Gastrocnemius medialis (tissue), 4 donors: Measurements from ENCODE around the gene TRAK1. TPM values are rescaled to one million over a fixed set of nuclear protein-coding genes. Genes with fewer than 3 reads are reported as not detected.

ENCODE experiments used
- ATAC-seq, 2 donors: fragments of 150-250 bp; one replicate each; pipeline ENCODE4 v1.9.1; 2016
- DNase-seq, 2 donors: peaks; one replicate each; pipeline ENCODE4 v3.0.0-alpha.2; 2019
- H3K27ac ChIP-seq, 4 donors: fragments of 200-600 bp; sonication (generic); 1 replicate in 1 of 4; 2 replicates in 3 of 4; pipeline ENCODE4 v1.5.1; 2016 to 2018; ENCODE audit warnings: mild to moderate bottlenecking in 2 of 4, moderate library complexity in 1 of 4
- H3K27me3 ChIP-seq, 3 donors: fragments of 200-600 bp; sonication (generic) in 2 of 3; 1 replicate in 1 of 3; 2 replicates in 2 of 3; pipeline versions ENCODE4 v1.5.1 to v1.6.0; 2016 to 2019; ENCODE audit warnings: mild to moderate bottlenecking in 1 of 3, moderate library complexity in 1 of 3
- H3K36me3 ChIP-seq, 2 donors: fragments of 200-600 bp; sonication (generic) in 1 of 2; one replicate each; pipeline ENCODE4 v1.5.1; 2017 to 2018
- H3K4me1 ChIP-seq, 2 donors: fragments of 200-600 bp; sonication (generic) in 1 of 2; one replicate each; pipeline ENCODE4 v1.5.1; 2016 to 2017; ENCODE audit warnings: mild to moderate bottlenecking in 2 of 2
- H3K4me3 ChIP-seq, 4 donors: fragments of 200-600 bp; sonication (generic) in 3 of 4; 1 replicate in 1 of 4; 2 replicates in 3 of 4; pipeline ENCODE4 v1.5.1; 2016 to 2019; ENCODE audit warnings: mild to moderate bottlenecking in 2 of 4
- H3K9me3 ChIP-seq, 3 donors: fragments of 200-600 bp; sonication (generic) in 2 of 3; 1 replicate in 1 of 3; 2 replicates in 2 of 3; pipeline ENCODE4 v1.5.1; 2016 to 2019
- POLR2A ChIP-seq, 2 donors: fragments of 450-650 bp; IDR thresholded peaks; one replicate each; pipeline ENCODE4 v1.6.1; 2017; ENCODE audit warnings: antibody characterized with exemption in 2 of 2, mild to moderate bottlenecking in 2 of 2, moderate library complexity in 2 of 2
- in situ Hi-C, 4 donors: fragments of 200-750 bp; cut with MboI; loops; one replicate each; pipeline versions ENCODE4 v1.15.0 to v1.8.0; 2017; ENCODE audit warnings: low sequenced_read_pairs in 4 of 4
- intact Hi-C: fragments of 100-400 bp; cut with DNase I; formaldehyde crosslinking; loops from one replicate; pipeline ENCODE4 v1.15.1; 2023; ENCODE audit warnings: low total_unique reads
- total RNA-seq, 4 donors: library from RNA; depleted of rRNA; stranded (reverse); fragments of >200 nt; gene quantifications; one replicate each; pipeline versions ENCODE4 v1.1.0 to v1.2.3, GENCODE V29; 2016
- TF ChIP-seq, protein P1 (sequence below), 5 experiments: fragments of 450-650 bp in 3 of 5; fragments of 200-600 bp in 2 of 5; sonication (generic) in 2 of 5; IDR thresholded peaks in 4 of 5; conservative IDR thresholded peaks in 1 of 5; 1 replicate in 4 of 5; 2 replicates in 1 of 5; pipeline ENCODE4 v1.5.1; 2016 to 2019; ENCODE audit warnings: antibody characterized with exemption in 5 of 5, mild to moderate bottlenecking in 3 of 5, moderate library complexity in 3 of 5

TRAK1 gene
- total RNA-seq, 4 donors from 2014 or later, result 59.5 to 109 (median 98.6) TPM

DNA sequence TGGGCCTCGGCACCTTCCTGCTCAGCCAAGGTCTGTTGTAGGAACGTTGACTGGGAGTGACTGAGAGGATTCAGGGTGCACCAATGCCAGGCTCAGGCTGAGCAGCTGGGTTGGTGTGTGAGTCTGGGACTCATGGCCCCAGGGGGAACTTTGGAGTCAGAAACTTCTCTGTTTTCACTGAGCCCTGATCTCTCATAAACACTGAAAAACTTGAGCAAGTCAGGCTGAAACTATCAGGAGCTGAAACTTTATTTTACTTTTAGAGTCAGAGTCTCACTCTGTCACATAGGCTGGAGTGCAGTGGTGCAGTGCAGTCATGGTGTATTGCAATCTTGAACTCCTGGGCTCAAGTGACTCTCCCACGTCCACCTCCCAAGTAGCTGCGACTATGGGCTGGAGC, 3.0 kb downstream of the TRAK1 start:
- ATAC-seq (no peak), DNase-seq (no peak)
- H3K27ac ChIP-seq, result peak overlapping the region; percentile 50 to 77 (median 64)
- H3K9me3 ChIP-seq, result no peaks in the 10 kb centered on the region
- intact Hi-C loops (loop anchor here (10.0 kb wide), 2 partner anchors 1639 to 1779 kb away; partner anchors contain the start of gene RPL14), in situ Hi-C loops (loop anchor here in 3 of 4 donors (5.0 to 10.0 kb wide), 3 partner anchors 79 to 202 kb away; no protein-coding TSS in a partner anchor)
- no peaks in the 10 kb centered on the region for H3K36me3 ChIP-seq
- no peaks in the 10 kb centered on the region for H3K27me3 ChIP-seq
- no peak for TF ChIP-seq POLR2A (IDR thresholded peaks at IDR 0.05)
- TF ChIP-seq, protein P1, sequence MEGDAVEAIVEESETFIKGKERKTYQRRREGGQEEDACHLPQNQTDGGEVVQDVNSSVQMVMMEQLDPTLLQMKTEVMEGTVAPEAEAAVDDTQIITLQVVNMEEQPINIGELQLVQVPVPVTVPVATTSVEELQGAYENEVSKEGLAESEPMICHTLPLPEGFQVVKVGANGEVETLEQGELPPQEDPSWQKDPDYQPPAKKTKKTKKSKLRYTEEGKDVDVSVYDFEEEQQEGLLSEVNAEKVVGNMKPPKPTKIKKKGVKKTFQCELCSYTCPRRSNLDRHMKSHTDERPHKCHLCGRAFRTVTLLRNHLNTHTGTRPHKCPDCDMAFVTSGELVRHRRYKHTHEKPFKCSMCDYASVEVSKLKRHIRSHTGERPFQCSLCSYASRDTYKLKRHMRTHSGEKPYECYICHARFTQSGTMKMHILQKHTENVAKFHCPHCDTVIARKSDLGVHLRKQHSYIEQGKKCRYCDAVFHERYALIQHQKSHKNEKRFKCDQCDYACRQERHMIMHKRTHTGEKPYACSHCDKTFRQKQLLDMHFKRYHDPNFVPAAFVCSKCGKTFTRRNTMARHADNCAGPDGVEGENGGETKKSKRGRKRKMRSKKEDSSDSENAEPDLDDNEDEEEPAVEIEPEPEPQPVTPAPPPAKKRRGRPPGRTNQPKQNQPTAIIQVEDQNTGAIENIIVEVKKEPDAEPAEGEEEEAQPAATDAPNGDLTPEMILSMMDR (IDR thresholded peaks at IDR 0.05 in 4 of 5, conservative IDR thresholded peaks at IDR 0.05 in 1 of 5), result no peak
- peaks cover 57 to 60% of the 10 kb centered on the region in 2 donors for H3K4me1 ChIP-seq
- H3K4me3 ChIP-seq, result no peak overlapping the region

DNA sequence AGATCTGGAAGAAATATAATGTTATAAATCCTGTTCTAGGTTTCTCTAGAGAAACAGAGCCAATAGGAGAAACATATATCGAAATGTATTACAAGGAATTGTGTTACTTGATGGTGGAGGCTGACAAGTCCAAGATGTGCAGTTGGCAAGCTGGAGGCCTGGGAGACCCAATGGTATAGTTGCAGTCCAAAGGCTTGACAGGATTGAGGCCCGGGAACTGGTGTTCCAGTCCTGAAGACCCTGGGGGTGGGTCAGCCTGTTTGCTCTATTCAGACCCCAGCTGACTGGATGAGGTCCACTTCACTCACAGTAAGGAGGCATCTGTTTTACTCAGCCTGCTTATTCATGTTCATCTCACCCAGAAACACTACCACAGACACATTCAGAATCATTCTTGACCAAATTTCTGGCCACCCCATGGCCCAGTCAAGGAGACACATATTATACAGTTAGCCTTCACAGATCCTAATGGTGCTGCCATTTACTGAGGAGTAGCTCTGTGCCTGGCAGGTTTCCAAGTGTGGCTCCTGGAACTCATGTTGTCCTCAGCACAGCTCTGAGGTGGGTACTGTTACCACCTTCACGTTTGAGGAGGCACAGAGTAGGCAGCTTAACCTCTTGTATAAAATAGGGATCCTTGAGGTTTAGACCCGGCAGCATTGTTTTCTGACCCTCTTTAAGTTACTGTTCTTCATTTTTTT, 3.7 kb downstream of the TRAK1 start:
- TF ChIP-seq, protein P1 (IDR thresholded peaks at IDR 0.05 in 4 of 5, conservative IDR thresholded peaks at IDR 0.05 in 1 of 5), result no peak
- no peak for TF ChIP-seq POLR2A (IDR thresholded peaks at IDR 0.05)
- H3K9me3 ChIP-seq, result no peaks in the 10 kb centered on the region
- DNase-seq (no peak), ATAC-seq (no peak)
- intact Hi-C loops, result loop anchor here (10.0 kb wide), 2 partner anchors 1640 to 1780 kb away; partner anchors contain the start of gene RPL14
- H3K4me3 ChIP-seq, result no peak overlapping the region
- H3K27me3 ChIP-seq, result no peaks in the 10 kb centered on the region
- H3K4me1 ChIP-seq, result peaks cover 64 to 67% of the 10 kb centered on the region in 2 donors
- in situ Hi-C loops, result loop anchor here in 3 of 4 donors (5.0 to 10.0 kb wide), 3 partner anchors 80 to 203 kb away; no protein-coding TSS in a partner anchor
- peak overlapping the region; percentile 50 to 77 (median 64) for H3K27ac ChIP-seq
- no peaks in the 10 kb centered on the region for H3K36me3 ChIP-seq

DNA sequence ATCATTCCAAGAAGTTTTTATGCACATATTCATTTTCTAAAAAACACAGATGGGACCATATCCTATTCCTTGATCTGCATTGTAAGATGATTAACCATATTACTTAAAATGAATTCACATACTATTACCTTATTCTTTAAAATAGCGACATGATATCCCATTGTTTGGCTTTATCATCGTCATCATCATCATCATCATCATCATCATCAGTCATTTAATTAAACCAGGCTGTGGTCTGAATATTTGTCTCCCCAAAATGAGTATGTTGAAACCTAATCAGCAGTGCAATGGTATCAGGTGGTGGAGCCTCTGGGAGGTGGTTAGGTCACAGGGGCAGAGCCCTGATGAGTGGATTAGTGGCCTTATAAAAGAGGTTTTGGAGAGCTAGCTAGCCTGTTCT, 4.4 kb downstream of the TRAK1 start:
- intact Hi-C loops, result loop anchor here (10.0 kb wide), 2 partner anchors 1641 to 1781 kb away; partner anchors contain the start of gene RPL14
- Histone ChIP-seq H3K27ac (peak overlapping the region; percentile 24 to 77 (median 56)), H3K4me1 (peaks cover 67 to 69% of the 10 kb centered on the region in 2 donors), H3K9me3 (no peaks in the 10 kb centered on the region), H3K27me3 (no peaks in the 10 kb centered on the region), H3K36me3 (no peaks in the 10 kb centered on the region), H3K4me3 (no peak overlapping the region)
- in situ Hi-C loops, result loop anchor here in 2 of 4 donors (5.0 to 10.0 kb wide), 2 partner anchors 81 to 83 kb away; no protein-coding TSS in a partner anchor
- ATAC-seq (no peak), DNase-seq (no peak)
- TF ChIP-seq POLR2A (IDR thresholded peaks at IDR 0.05), result no peak
- TF ChIP-seq, protein P1 (IDR thresholded peaks at IDR 0.05 in 4 of 5, conservative IDR thresholded peaks at IDR 0.05 in 1 of 5), result no peak

DNA sequence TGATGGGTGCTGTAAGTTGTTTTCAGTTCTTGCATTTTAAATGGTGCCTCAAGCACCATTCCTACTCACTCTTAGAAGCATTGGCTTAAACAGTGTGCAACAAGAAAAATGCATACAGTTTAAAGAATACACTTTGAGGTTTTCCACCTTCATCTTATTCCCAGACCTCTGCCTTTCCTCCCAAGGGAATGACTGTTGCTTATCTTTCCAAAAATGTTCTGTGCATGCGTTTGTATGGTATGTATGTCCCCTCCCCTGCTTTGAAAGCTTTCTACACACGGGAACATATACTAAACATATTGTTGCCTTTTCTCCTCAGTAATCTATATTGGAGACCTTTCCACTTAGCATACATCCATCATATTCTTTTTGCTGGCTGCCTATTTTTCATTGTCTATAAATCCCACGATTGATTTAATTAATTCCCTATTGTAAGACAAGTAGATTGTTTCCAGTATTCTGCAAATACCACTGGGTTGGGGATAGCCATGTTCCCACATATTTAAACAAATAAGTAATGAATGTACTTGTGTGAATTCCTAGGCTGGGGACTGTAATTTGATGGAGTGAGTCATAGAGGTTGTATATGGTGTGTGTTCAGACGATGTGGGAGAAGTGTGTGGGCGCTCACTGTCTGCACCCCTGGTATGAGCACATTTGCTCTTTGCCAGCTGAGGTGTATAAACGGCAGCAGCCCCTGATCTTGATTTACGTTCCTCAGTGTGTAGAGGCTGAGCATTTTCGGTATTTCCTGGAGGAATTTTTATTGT, 5.8 kb downstream of the TRAK1 start:
- peaks cover 65 to 72% of the 10 kb centered on the region in 2 donors for H3K4me1 ChIP-seq
- no peaks in the 10 kb centered on the region for H3K27me3 ChIP-seq
- H3K27ac ChIP-seq, result peak overlapping the region; percentile 41 to 76 (median 72)
- ATAC-seq (no peak), DNase-seq (no peak)
- in situ Hi-C loops, result loop anchor here in 2 of 4 donors (5.0 to 10.0 kb wide), 2 partner anchors 82 to 85 kb away; no protein-coding TSS in a partner anchor
- intact Hi-C loops, result loop anchor here (10.0 kb wide), 2 partner anchors 1642 to 1782 kb away; partner anchors contain the start of gene RPL14
- H3K36me3 ChIP-seq, result no peaks in the 10 kb centered on the region
- no peaks in the 10 kb centered on the region for H3K9me3 ChIP-seq
- TF ChIP-seq, protein P1 (IDR thresholded peaks at IDR 0.05 in 4 of 5, conservative IDR thresholded peaks at IDR 0.05 in 1 of 5), result no peak
- TF ChIP-seq POLR2A (IDR thresholded peaks at IDR 0.05), result no peak
- H3K4me3 ChIP-seq, result no peak overlapping the region
